T47D (cell line): ENCODE measurements around the gene ARMC5.

Experiments used
- DNase-seq, 2 experiments: peaks; one replicate each; pipeline versions ENCODE4 v3.0.0 to v3.0.0-alpha.2; 2011 to 2012; ENCODE audit warnings: low read depth in 1 of 2, low spot score in 1 of 2
- JUND ChIP-seq: IDR thresholded peaks from 2 replicates; pipeline ENCODE4 v1.6.1; 2012; ENCODE audit warnings: low read depth
- in situ Hi-C: cut with HindIII; loops from 2 replicates; pipeline ENCODE4 v1.10.0; 2016; ENCODE audit warnings: low sequenced_read_pairs, low pct_unique_long_range_greater_than_20kb

Gene ARMC5

DNA sequence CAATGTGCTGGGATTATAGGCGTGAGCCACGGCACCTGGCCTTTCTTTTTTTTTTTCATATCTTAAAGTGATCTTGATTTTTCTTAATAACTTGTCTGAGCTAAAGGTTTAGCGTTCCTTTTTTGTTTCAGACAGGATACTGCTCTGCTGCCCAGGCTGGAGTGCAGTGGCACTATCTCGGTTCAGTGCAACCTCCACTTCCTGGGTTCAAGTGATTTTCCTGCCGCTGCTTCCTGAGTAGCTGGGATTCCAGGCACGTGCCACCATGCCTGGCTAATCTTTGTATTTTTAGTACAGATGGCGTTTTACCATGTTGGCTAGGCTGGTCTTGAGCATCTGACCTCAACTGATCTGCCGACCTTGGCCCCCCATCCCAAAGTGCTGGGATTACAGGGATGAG lies 44.9 kb downstream of the ARMC5 start:
- in situ Hi-C loops: no loop called here
- DNase-seq: no peak

DNA sequence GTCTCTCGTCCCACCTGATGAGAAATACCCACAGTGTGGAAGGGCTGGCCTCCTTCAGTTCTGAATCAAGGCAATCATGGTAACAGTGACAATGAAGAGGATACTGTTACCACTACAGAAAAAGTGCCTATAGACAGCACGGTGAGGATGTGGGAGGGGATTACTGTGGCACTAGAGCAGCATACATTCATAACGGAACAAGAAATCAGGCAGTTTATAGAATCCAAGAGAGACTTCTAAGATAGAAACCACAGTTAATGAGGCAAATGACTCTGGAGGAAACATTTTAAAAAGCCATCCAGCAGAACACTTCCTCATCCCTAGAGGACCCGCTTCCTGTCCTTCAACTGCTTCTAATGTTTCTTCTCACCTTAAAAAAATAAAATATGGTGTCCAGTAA lies 46.2 kb downstream of the ARMC5 start:
- TF ChIP-seq JUND: no peak
- DNase-seq: no peak
- in situ Hi-C loops: no loop called here

More for the DNA sequence above, 44.9 kb downstream of the ARMC5 start:
- no peak for TF ChIP-seq JUND

DNA sequence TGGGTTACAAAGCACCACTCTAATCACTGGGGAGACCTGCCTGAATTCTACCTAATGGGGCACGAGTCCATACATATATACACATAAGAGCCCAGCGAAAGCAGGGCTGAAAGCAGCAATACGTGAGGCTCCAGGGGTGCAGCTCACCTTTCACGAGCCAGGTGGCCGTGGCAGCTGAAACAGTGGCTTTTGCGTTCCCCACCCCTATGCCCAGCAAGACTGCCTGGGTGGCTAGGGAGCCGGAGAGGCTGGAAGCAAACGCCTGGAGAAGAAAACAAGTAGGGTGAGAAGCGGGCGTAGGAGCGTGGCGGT lies 48.3 kb downstream of the ARMC5 start:
- in situ Hi-C loops: no loop called here
- no peak for TF ChIP-seq JUND
- DNase-seq: no peak

DNA sequence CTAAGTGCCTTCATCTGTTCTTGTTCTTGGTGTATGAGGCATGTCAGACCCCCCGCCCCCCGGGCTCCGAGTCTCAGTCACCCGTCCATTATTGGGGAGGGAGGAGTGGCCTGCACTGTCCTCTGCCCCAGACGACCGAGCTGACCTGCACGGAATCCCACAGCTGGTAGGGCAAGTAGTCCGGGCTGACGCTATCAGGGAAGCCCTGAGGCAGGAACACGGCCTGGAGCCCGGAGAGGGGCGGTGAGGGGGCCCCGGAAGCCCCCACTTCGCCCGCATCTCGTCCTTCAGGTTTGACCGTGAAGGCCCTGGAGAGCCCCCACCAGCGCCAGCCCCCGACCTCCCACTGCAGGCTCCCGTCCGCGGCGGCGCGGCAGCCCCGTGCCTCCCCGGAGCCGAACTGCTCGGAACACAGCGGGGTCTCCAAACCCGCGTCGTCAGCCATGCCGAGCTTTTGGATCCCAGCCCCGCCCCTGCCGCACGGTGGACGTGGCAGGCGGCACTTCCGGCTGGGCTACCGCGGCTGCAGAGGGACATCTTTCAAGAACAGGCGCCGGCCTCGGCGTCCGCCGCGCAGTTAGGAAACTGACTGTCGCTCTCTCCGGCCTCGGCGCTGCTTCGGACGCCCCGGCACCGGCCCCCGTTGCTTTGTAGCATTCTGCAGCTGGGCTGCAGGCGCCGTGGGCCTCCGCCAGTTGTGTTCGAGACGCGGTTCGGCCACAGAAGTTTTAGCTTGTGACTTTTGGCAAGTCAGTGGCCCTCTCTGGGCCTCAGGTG lies 48.8 kb downstream of the ARMC5 start, which contains the start of gene RUSF1:
Gene RUSF1 (minus strand): TSS at position 463 of the 777 bp plus-strand sequence. CDS start 18 bp downstream, at position 445.
- no peak for TF ChIP-seq JUND
- DNase-seq: peak; percentile 73 to 90
- in situ Hi-C loops: no loop called here

DNA sequence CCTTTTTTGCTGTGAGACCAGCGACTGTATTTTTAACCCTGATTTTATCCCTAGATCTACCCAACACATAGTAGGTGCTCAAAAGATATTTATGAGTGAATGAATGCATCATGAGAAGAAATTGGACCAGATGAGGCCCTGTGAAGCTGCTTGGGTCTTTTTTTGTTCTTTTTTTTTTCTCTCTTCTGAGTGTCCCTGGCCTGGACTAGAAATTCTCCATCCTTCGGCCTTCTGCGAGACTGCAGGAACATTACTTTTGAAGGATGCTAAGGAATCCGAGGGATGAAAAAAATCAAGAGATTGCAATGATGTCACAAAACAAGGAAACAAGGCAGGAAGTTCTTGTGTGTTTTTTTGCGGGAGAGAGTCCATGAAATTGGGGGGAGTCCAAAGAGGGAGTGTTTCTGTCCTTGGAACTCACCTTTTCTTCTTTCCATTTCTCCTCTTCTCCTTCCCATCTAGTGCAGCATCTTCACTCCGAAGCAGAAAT lies 49.5 kb downstream of the ARMC5 start:
- no peak for TF ChIP-seq JUND
- DNase-seq: peak in 1 of 2 experiments; percentile 18
- in situ Hi-C loops: no loop called here

DNA sequence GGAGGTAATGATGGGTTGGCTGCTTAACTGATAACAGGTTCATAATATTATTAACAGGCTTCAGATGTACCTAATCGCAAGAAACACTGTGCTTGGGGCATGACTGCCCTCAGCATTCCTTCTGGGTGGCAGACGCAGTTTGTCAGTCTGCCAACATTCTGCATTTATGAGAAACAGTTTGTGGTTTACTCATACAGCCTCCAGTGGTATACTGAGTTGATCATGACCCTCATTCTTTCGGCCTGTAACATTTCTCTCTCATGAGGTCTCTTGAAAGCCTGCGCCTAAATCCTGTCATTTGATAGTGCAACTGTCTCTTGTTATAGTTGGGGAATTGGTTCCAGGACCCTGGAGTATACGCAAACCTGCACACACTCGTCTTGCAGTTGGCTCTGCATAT lies 53.8 kb downstream of the ARMC5 start:
- DNase-seq: no peak
- in situ Hi-C loops: no loop called here
- TF ChIP-seq JUND: no peak

DNA sequence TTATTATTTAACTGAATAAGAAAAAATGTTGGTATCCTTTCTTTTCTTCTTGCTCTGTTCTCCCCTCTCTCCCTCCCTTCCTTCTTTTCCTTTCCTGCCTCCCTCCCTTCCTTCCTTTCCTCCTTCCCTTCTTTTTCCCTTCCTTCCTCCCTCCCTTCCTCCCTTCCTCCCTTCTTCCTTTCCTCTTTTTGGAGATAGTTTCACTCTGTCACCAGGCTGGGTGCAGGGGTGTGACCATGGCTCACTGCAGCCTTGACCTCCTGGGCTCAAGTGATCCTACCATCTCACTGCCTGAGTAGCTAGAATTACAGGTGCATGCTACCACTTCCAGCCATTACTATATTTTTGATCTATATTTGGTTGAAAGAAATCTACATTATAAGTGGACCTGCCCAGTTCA lies 54.6 kb downstream of the ARMC5 start:
- in situ Hi-C loops: no loop called here
- TF ChIP-seq JUND: no peak
- no peak for DNase-seq
